K562 (cell line): Measurements from ENCODE around the gene RNASE2. TPM values are rescaled to one million over a fixed set of nuclear protein-coding genes. Genes with fewer than 3 reads are reported as not detected.
A peak's percentile ranks its signal among the peaks of the same experiment; 100 is the strongest.

ENCODE experiments used
- ATAC-seq: fragments of 200-7000 bp; cut with Tn5 transposase; 3 replicates; pipeline ENCODE4 v1.9.1; 2020; ENCODE audit warnings: moderate library complexity
- BruUV-seq: library from RNA; stranded (reverse); fragments of 400-500 nt; replicated peaks from 2 replicates; lab custom pipeline; 2021; lab: Mats Ljungman, UMichigan
- CTCF ChIA-PET: fragments of 300-600 bp; formaldehyde crosslinking; extraction: SDS; loops from one replicate; lab custom pipeline; 2021; ENCODE audit warnings: low intra/inter-chr PET ratio; lab: Yijun Ruan, JAX
- POLR2A ChIA-PET: fragments of 300-600, 350-650 bp; sonication (Branson Sonifier 250); formaldehyde crosslinking; extraction: SDS; loops from one replicate; lab custom pipeline; 2021; ENCODE audit warnings: antibody characterized with exemption, inconsistent platforms; lab: Yijun Ruan, JAX
- DNase-seq, 4 experiments: peaks; one replicate each; pipeline versions ENCODE4 v3.0.0 to v3.0.0-alpha.2; 2011 to 2018; ENCODE audit warnings: low spot score in 3 of 4, mixed read lengths in 3 of 4; ENCODE audit errors: extremely low read depth in 1 of 4
- FAIRE-seq: peaks from 2 replicates; lab custom pipeline; 2011; peaks lifted over from hg19 to GRCh38; lab: Jason Lieb, UNC
- H2AFZ ChIP-seq: 2 replicates; pipeline ENCODE4 v1.6.0; 2011; ENCODE audit warnings: low read depth, low read length, control low read depth, inconsistent platforms
- H3K27ac ChIP-seq: fragments of 200-600 bp; 3 replicates; pipeline ENCODE4 v1.8.0; 2011; ENCODE audit warnings: low read depth, mild to moderate bottlenecking, control low read depth, inconsistent platforms, low read length, moderate library complexity, mixed read lengths; ENCODE audit errors: extremely low read depth
- H3K27me3 ChIP-seq, 2 experiments: fragments of 300-600 bp in 1 of 2; 2 replicates in 1 of 2; 3 replicates in 1 of 2; pipeline versions ENCODE4 v1.6.0 to v1.8.0; 2011; ENCODE audit warnings: inconsistent platforms in 2 of 2, low read length in 2 of 2, mild to moderate bottlenecking in 1 of 2, mixed read lengths in 1 of 2, moderate library complexity in 1 of 2; ENCODE audit not compliant: control insufficient read depth in 2 of 2, insufficient read depth in 2 of 2
- H3K36me3 ChIP-seq: fragments of 300-600 bp; 3 replicates; pipeline ENCODE4 v1.8.0; 2011; ENCODE audit warnings: mild to moderate bottlenecking, low read length, inconsistent platforms; ENCODE audit not compliant: control insufficient read depth, insufficient read depth
- H3K4me1 ChIP-seq, 2 experiments: fragments of 200-600 bp in 1 of 2; replicated peaks in 1 of 2; 2 replicates in 1 of 2; 3 replicates in 1 of 2; pipeline versions ENCODE4 v1.5.1 to v1.8.0; 2011; ENCODE audit warnings: inconsistent platforms in 2 of 2, low read length in 2 of 2, mild to moderate bottlenecking in 1 of 2, mixed read lengths in 1 of 2, moderate library complexity in 1 of 2; ENCODE audit not compliant: control insufficient read depth in 2 of 2, insufficient read depth in 2 of 2
- H3K4me2 ChIP-seq: 2 replicates; pipeline ENCODE4 v1.6.1; 2011; ENCODE audit warnings: low read length, control low read depth, inconsistent platforms, mixed read lengths; ENCODE audit not compliant: insufficient read depth
- H3K4me3 ChIP-seq: fragments of 200-600 bp; sonication (generic), shearing (Covaris generic); 2 replicates; pipeline ENCODE4 v1.5.1; 2016; ENCODE audit warnings: control low read depth, inconsistent platforms
- H3K79me2 ChIP-seq: fragments of 200-600 bp; 3 replicates; pipeline ENCODE4 v1.8.0; 2011; ENCODE audit warnings: low read length, inconsistent platforms; ENCODE audit not compliant: control insufficient read depth, insufficient read depth
- H3K9ac ChIP-seq, 2 experiments: 2 replicates each; pipeline versions ENCODE4 v1.6.0 to v1.6.1; 2011; ENCODE audit warnings: low read depth in 2 of 2, low read length in 2 of 2, control low read depth in 1 of 2, inconsistent platforms in 1 of 2, mild to moderate bottlenecking in 1 of 2, mixed read lengths in 1 of 2; ENCODE audit not compliant: insufficient read depth in 1 of 2
- H3K9me1 ChIP-seq: one replicate; pipeline ENCODE4 v1.6.0; 2011; ENCODE audit warnings: inconsistent platforms, mild to moderate bottlenecking, low read length, moderate library complexity; ENCODE audit not compliant: control insufficient read depth, insufficient read depth
- H3K9me3 ChIP-seq: replicated peaks from 2 replicates; pipeline ENCODE4 v1.5.1; 2011; ENCODE audit warnings: low read depth, low read length, inconsistent platforms; ENCODE audit not compliant: control insufficient read depth, insufficient read depth
- H4K20me1 ChIP-seq: replicated peaks from 2 replicates; pipeline ENCODE4 v1.6.1; 2011; ENCODE audit warnings: low read length, inconsistent platforms, mixed read lengths; ENCODE audit not compliant: control insufficient read depth, insufficient read depth
- CREB3 ChIP-seq: fragments of 450-650 bp; conservative IDR thresholded peaks from 2 replicates; pipeline ENCODE4 v1.6.1; 2016; ENCODE audit warnings: missing genetic modification characterization, low read depth, mild to moderate bottlenecking, missing compliant biosample characterization, moderate library complexity
- HBP1 ChIP-seq: fragments of 450-650 bp; formaldehyde crosslinking; IDR thresholded peaks from 2 replicates; pipeline ENCODE4 v1.4.0; 2022; ENCODE audit warnings: missing genetic modification characterization
- SAFB2 ChIP-seq: fragments of 200-400 bp; formaldehyde crosslinking; IDR thresholded peaks from 2 replicates; pipeline ENCODE4 v1.6.1; 2018; ENCODE audit warnings: borderline replicate concordance, low read length, low read depth, moderate library complexity; ENCODE audit not compliant: severe bottlenecking
- ZBTB11 ChIP-seq, 3 experiments: fragments of 200-800 bp in 1 of 3; fragments of 250-450 bp in 1 of 3; fragments of 450-650 bp in 1 of 3; sonication (Bioruptor Pico) in 1 of 3; sonication (Bioruptor generic) in 1 of 3; formaldehyde crosslinking in 1 of 3; IDR thresholded peaks; 2 replicates each; pipeline versions ENCODE4 v1.6.1 to v1.8.0; 2016 to 2022; ENCODE audit warnings: mild to moderate bottlenecking in 2 of 3, missing genetic modification characterization in 2 of 3, missing compliant biosample characterization in 1 of 3, moderate library complexity in 1 of 3
- WGBS: fragments of 100-300 bp; shearing (Covaris generic); methylation state at CpG from one replicate; pipeline ENCODE4 v1.1.6; 2016; ENCODE audit warnings: low coverage, mixed read lengths; ENCODE audit not compliant: insufficient coverage; ENCODE audit errors: missing lambda C conversion rate; 5-methylcytosine and 5-hydroxymethylcytosine counted together
- in situ Hi-C: fragments of 300-500 bp; cut with MboI; formaldehyde crosslinking; loops from 4 replicates; pipeline ENCODE4 v1.15.0; 2018; ENCODE audit warnings: inconsistent platforms, mixed read lengths
- intact Hi-C: fragments of 100-400 bp; cut with micrococcal nuclease; formaldehyde crosslinking; loops from 2 replicates; pipeline ENCODE4 v1.14.2; 2022
- polyA plus RNA-seq, 8 experiments: library from polyadenylated mRNA; depleted of rRNA in 4 of 8; stranded (reverse) in 5 of 8; unstranded in 3 of 8; fragments of >200 nt; fragmentation: Nextera tagmentation in 2 of 8; fragmentation: Illumina TruSeq in 1 of 8; extraction: Ambion mirVana in 2 of 8; extraction: Trizol in 1 of 8; gene quantifications; 2 replicates each; pipeline versions ENCODE4 v1.2.1 to v1.2.3, GENCODE V29; 2011 to 2014; ENCODE audit warnings: inconsistent platforms in 1 of 8, missing spikeins in 1 of 8
- small RNA-seq: library from RNA; depleted of rRNA; stranded (forward); fragments of <200 nt; gene quantifications from one replicate; pipeline ENCODE3, GENCODE V24; 2014
- total RNA-seq, 7 experiments: library from RNA; depleted of rRNA in 6 of 7; stranded (reverse); fragments of >200 nt in 6 of 7; fragmentation: Illumina TruSeq in 2 of 7; extraction: Trizol in 2 of 7; gene quantifications; 2 replicates each; pipeline versions ENCODE4 v1.2.1 to v1.2.3, GENCODE V29; 2011 to 2021; ENCODE audit warnings: low replicate concordance in 1 of 7

Gene RNASE2
- total and polyA plus RNA-seq, 9 of the 15 experiments (the other 6 are each of a cell fraction or from before 2014, with no cell fraction given): not detected

GRCh38 chr14:21003788-21004346, 48.6 kb downstream of the RNASE2 start:
- Histone ChIP-seq H2AFZ (peak overlapping the region; percentile 77), H3K79me2 (no peaks in the 10 kb centered on the region), H3K9ac (no peak overlapping the region), H3K9me3 (no peaks in the 10 kb centered on the region), H3K4me3 (no peak overlapping the region), H3K4me2 (no peak overlapping the region; the same call in 1 of the 2 replicates), H3K27ac (no peak overlapping the region), H3K9me1 (no peaks in the 10 kb centered on the region), H3K27me3 (no peaks in the 10 kb centered on the region), H3K36me3 (no peaks in the 10 kb centered on the region), H4K20me1 (no peaks in the 10 kb centered on the region), H3K4me1 (peaks cover 5 to 17% of the 10 kb centered on the region in 2 experiments; a peak in 3 of 5 replicates)
- 67% methylated on average over 13 of the region's 14 CpGs for WGBS
- in situ Hi-C loops: no loop called here
- ATAC-seq (no peak), FAIRE-seq (peak; percentile 40), DNase-seq (no peak)
- intact Hi-C loops: no loop called here
- no TSS peak for BruUV-seq
- ChIA-PET POLR2A (interaction anchor here (0.6 kb wide), 1 partner anchor 92 kb away, joined by 3 read pairs; no protein-coding TSS in a partner anchor), CTCF (no interaction called here)
- TF ChIP-seq ZBTB11 (CRISPR knock-in tag; IDR thresholded peaks at IDR 0.05) (no peak), CREB3 (tag) (no peak), SAFB2 (no peak), HBP1 (CRISPR knock-in tag) (no peak)

Small RNAs within 50 kb of the gene (small RNA-seq; reads per million reads assigned to genes)
- not detected for gene RN7SL189P

Other genes starting within 250 kb of the RNASE2 start
Only the 7 nearest of the 16 such genes appear.
- not detected in 2 replicates for gene RNASE3, start 64.1 kb upstream of the RNASE2 start, total RNA-seq (2014; rRNA removed)
- gene RNASE3, start 64.1 kb upstream of the RNASE2 start, total RNA-seq (2014; rRNA removed; fragmentation: Illumina TruSeq; extraction: Trizol): not detected in 2 replicates
- gene RNASE3, start 64.1 kb upstream of the RNASE2 start, total RNA-seq (2015; rRNA removed; fragmentation: Illumina TruSeq; extraction: Trizol): not detected in 2 replicates
- gene RNASE3, start 64.1 kb upstream of the RNASE2 start, total RNA-seq (2021): not detected in 2 replicates
- gene RNASE3, start 64.1 kb upstream of the RNASE2 start, polyA plus RNA-seq (2011; rRNA removed): not detected in 2 replicates
- not detected in 2 replicates for gene RNASE3, start 64.1 kb upstream of the RNASE2 start, polyA plus RNA-seq (2014; fragmentation: Illumina TruSeq; extraction: Trizol)
- not detected for gene RNASE3, start 64.1 kb upstream of the RNASE2 start, polyA plus RNA-seq (2014; fragmentation: Nextera tagmentation; extraction: Ambion mirVana)
- gene RNASE3, start 64.1 kb upstream of the RNASE2 start, polyA plus RNA-seq (2014; rRNA removed): not detected in 2 replicates
- 63.5 and 83.7 TPM in 2 replicates for gene METTL17, start 34.5 kb downstream of the RNASE2 start, total RNA-seq (2014; rRNA removed)
- gene METTL17, start 34.5 kb downstream of the RNASE2 start, total RNA-seq (2014; rRNA removed; fragmentation: Illumina TruSeq; extraction: Trizol): 62.6 and 65.6 TPM in 2 replicates
- gene METTL17, start 34.5 kb downstream of the RNASE2 start, total RNA-seq (2015; rRNA removed; fragmentation: Illumina TruSeq; extraction: Trizol): 75.6 and 80.3 TPM in 2 replicates
- 82.7 and 83.6 TPM in 2 replicates for gene METTL17, start 34.5 kb downstream of the RNASE2 start, total RNA-seq (2021)
- gene METTL17, start 34.5 kb downstream of the RNASE2 start, polyA plus RNA-seq (2011; rRNA removed): 119 and 168 TPM in 2 replicates
- 97.6 and 105 TPM in 2 replicates for gene METTL17, start 34.5 kb downstream of the RNASE2 start, polyA plus RNA-seq (2014; fragmentation: Illumina TruSeq; extraction: Trizol)
- gene METTL17, start 34.5 kb downstream of the RNASE2 start, polyA plus RNA-seq (2014; fragmentation: Nextera tagmentation; extraction: Ambion mirVana): 100 to 1,000 TPM in 1 of 2 experiments, 10 to 100 TPM in 1; 90.0 to 150 TPM
- 119 and 131 TPM in 2 replicates for gene METTL17, start 34.5 kb downstream of the RNASE2 start, polyA plus RNA-seq (2014; rRNA removed)
- not detected in 2 replicates for gene SLC39A2, start 43.8 kb downstream of the RNASE2 start, total RNA-seq (2014; rRNA removed)
- gene SLC39A2, start 43.8 kb downstream of the RNASE2 start, total RNA-seq (2014; rRNA removed; fragmentation: Illumina TruSeq; extraction: Trizol): not detected in 2 replicates
- gene SLC39A2, start 43.8 kb downstream of the RNASE2 start, total RNA-seq (2015; rRNA removed; fragmentation: Illumina TruSeq; extraction: Trizol): not detected in 2 replicates
- gene SLC39A2, start 43.8 kb downstream of the RNASE2 start, total RNA-seq (2021): not detected in 2 replicates
- gene SLC39A2, start 43.8 kb downstream of the RNASE2 start, polyA plus RNA-seq (2011; rRNA removed): 0.06 and 0.07 TPM in 2 replicates
- not detected in 2 replicates for gene SLC39A2, start 43.8 kb downstream of the RNASE2 start, polyA plus RNA-seq (2014; fragmentation: Illumina TruSeq; extraction: Trizol)
- gene SLC39A2, start 43.8 kb downstream of the RNASE2 start, polyA plus RNA-seq (2014; fragmentation: Nextera tagmentation; extraction: Ambion mirVana): not detected
- 0.09 TPM in 1 of 2 replicates, not detected in the other for gene SLC39A2, start 43.8 kb downstream of the RNASE2 start, polyA plus RNA-seq (2014; rRNA removed)
- gene NDRG2, start 69.6 kb downstream of the RNASE2 start, total RNA-seq (2014; rRNA removed): 44.5 and 62.1 TPM in 2 replicates
- gene NDRG2, start 69.6 kb downstream of the RNASE2 start, total RNA-seq (2014; rRNA removed; fragmentation: Illumina TruSeq; extraction: Trizol): 24.9 and 28.2 TPM in 2 replicates
- 27.5 and 28.5 TPM in 2 replicates for gene NDRG2, start 69.6 kb downstream of the RNASE2 start, total RNA-seq (2015; rRNA removed; fragmentation: Illumina TruSeq; extraction: Trizol)
- 37.4 and 41.0 TPM in 2 replicates for gene NDRG2, start 69.6 kb downstream of the RNASE2 start, total RNA-seq (2021)
- gene NDRG2, start 69.6 kb downstream of the RNASE2 start, polyA plus RNA-seq (2011; rRNA removed): 66.3 and 105 TPM in 2 replicates
- gene NDRG2, start 69.6 kb downstream of the RNASE2 start, polyA plus RNA-seq (2014; fragmentation: Illumina TruSeq; extraction: Trizol): 81.2 and 81.3 TPM in 2 replicates
- 10 to 100 TPM; 10.1 to 22.9 TPM for gene NDRG2, start 69.6 kb downstream of the RNASE2 start, polyA plus RNA-seq (2014; fragmentation: Nextera tagmentation; extraction: Ambion mirVana)
- 59.3 and 67.3 TPM in 2 replicates for gene NDRG2, start 69.6 kb downstream of the RNASE2 start, polyA plus RNA-seq (2014; rRNA removed)
- 0.18 and 0.24 TPM in 2 replicates for gene TPPP2, start 74.7 kb downstream of the RNASE2 start, total RNA-seq (2014; rRNA removed)
- not detected in 2 replicates for gene TPPP2, start 74.7 kb downstream of the RNASE2 start, total RNA-seq (2014; rRNA removed; fragmentation: Illumina TruSeq; extraction: Trizol)
- gene TPPP2, start 74.7 kb downstream of the RNASE2 start, total RNA-seq (2015; rRNA removed; fragmentation: Illumina TruSeq; extraction: Trizol): not detected in 2 replicates
- gene TPPP2, start 74.7 kb downstream of the RNASE2 start, total RNA-seq (2021): not detected in 2 replicates
- gene TPPP2, start 74.7 kb downstream of the RNASE2 start, polyA plus RNA-seq (2011; rRNA removed): not detected in 2 replicates
- gene TPPP2, start 74.7 kb downstream of the RNASE2 start, polyA plus RNA-seq (2014; fragmentation: Illumina TruSeq; extraction: Trizol): not detected in 2 replicates
- not detected for gene TPPP2, start 74.7 kb downstream of the RNASE2 start, polyA plus RNA-seq (2014; fragmentation: Nextera tagmentation; extraction: Ambion mirVana)
- gene TPPP2, start 74.7 kb downstream of the RNASE2 start, polyA plus RNA-seq (2014; rRNA removed): not detected in 2 replicates
- gene RNASE13, start 79.3 kb downstream of the RNASE2 start, total RNA-seq (2014; rRNA removed): not detected in 2 replicates
- gene RNASE13, start 79.3 kb downstream of the RNASE2 start, total RNA-seq (2014; rRNA removed; fragmentation: Illumina TruSeq; extraction: Trizol): not detected in 2 replicates
- gene RNASE13, start 79.3 kb downstream of the RNASE2 start, total RNA-seq (2015; rRNA removed; fragmentation: Illumina TruSeq; extraction: Trizol): not detected in 2 replicates
- not detected in 2 replicates for gene RNASE13, start 79.3 kb downstream of the RNASE2 start, total RNA-seq (2021)
- gene RNASE13, start 79.3 kb downstream of the RNASE2 start, polyA plus RNA-seq (2011; rRNA removed): not detected in 2 replicates
- gene RNASE13, start 79.3 kb downstream of the RNASE2 start, polyA plus RNA-seq (2014; fragmentation: Illumina TruSeq; extraction: Trizol): not detected in 2 replicates
- gene RNASE13, start 79.3 kb downstream of the RNASE2 start, polyA plus RNA-seq (2014; fragmentation: Nextera tagmentation; extraction: Ambion mirVana): not detected
- not detected in 2 replicates for gene RNASE13, start 79.3 kb downstream of the RNASE2 start, polyA plus RNA-seq (2014; rRNA removed)
- gene RNASE7, start 86.9 kb downstream of the RNASE2 start, total RNA-seq (2014; rRNA removed): not detected in 2 replicates
- not detected in 2 replicates for gene RNASE7, start 86.9 kb downstream of the RNASE2 start, total RNA-seq (2014; rRNA removed; fragmentation: Illumina TruSeq; extraction: Trizol)
- gene RNASE7, start 86.9 kb downstream of the RNASE2 start, total RNA-seq (2015; rRNA removed; fragmentation: Illumina TruSeq; extraction: Trizol): not detected in 2 replicates
- not detected in 2 replicates for gene RNASE7, start 86.9 kb downstream of the RNASE2 start, total RNA-seq (2021)
- not detected in 2 replicates for gene RNASE7, start 86.9 kb downstream of the RNASE2 start, polyA plus RNA-seq (2011; rRNA removed)
- not detected in 2 replicates for gene RNASE7, start 86.9 kb downstream of the RNASE2 start, polyA plus RNA-seq (2014; fragmentation: Illumina TruSeq; extraction: Trizol)
- gene RNASE7, start 86.9 kb downstream of the RNASE2 start, polyA plus RNA-seq (2014; fragmentation: Nextera tagmentation; extraction: Ambion mirVana): not detected
- gene RNASE7, start 86.9 kb downstream of the RNASE2 start, polyA plus RNA-seq (2014; rRNA removed): not detected in 2 replicates